Urothelium cell line (cell line): Measurements from ENCODE around the gene FOXN3.
"Not testable (repeated sequence)": the region's sequence is repeated elsewhere in the genome, so short reads cannot be mapped to it uniquely, and the experiment has no call there.

Experiments used
- DNase-seq: peaks from one replicate; pipeline ENCODE4 v3.0.0; 2011; ENCODE audit warnings: low spot score, mixed read lengths
- FAIRE-seq: peaks from 2 replicates; lab custom pipeline; 2011; peaks lifted over from hg19 to GRCh38; lab: Jason Lieb, UNC

FOXN3 gene

GRCh38 chr14:89256951-89257350, 160.1 kb downstream of the FOXN3 start:
- FAIRE-seq = no peak
- no peak for DNase-seq

GRCh38 chr14:89256283-89256682, 160.8 kb downstream of the FOXN3 start:
- no peak for FAIRE-seq
- DNase-seq = no peak

- no peak for DNase-seq
- FAIRE-seq = no peak
Measured at GRCh38 chr14:89255852-89256251, 161.2 kb downstream of the FOXN3 start.

- DNase-seq (no peak), FAIRE-seq (no peak)
Measured at GRCh38 chr14:89255012-89255411, 162.0 kb downstream of the FOXN3 start.

GRCh38 chr14:89254166-89254909, 162.7 kb downstream of the FOXN3 start:
- DNase-seq (no peak), FAIRE-seq (peak; percentile 17)

DNA sequence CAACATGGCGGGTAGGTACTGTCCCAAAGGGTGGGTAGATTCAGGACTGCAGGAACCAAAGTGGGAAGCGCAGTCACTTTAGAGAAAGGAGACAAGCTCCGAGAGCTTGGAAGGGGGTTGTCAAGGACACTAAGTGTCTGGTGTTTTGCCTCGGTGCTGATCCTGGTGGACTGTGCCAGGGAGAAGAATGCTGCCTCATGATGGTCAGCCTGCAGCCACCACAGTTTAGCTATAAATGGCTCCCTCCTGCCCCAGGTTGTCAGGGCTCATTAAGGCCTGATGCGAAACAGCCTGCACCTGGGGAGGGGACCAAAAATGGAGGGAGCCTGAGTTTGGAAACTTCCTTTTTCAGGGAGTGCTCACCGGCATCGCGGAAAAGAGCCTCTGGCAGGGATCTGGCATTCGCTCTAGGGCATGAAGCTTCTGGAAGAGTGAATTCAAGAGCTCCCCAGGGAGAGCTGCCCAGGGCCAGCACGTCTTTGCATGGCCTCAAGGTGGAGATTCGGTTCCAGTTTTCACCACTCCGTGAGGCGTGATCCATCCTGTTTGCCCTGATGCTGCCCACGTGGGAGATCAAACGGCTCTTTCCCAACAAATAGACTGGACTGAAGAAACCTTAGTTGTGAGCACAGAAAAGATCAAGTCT, 164.0 kb downstream of the FOXN3 start:
- FAIRE-seq (no peak), DNase-seq (no peak)

DNA sequence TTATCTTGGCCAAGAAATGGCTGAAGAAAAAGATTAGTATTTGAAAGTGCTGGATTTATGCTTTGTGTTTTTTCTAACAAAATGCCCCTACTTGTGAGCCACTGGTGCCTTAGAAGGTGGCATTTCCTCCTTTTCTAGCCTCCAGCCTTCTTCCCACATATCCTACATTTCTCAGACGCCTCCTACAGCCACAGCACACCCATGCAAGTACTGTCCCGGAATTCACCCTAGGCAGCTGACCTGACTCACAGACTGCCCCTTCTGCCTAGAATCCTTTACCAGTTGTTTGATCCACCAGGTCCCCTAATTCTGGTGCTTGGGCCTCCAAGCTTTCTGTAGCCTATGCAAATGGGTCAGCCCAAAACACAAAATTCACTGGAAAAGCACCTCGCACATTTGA, 166.0 kb downstream of the FOXN3 start:
- FAIRE-seq = no peak
- peak; percentile 18 for DNase-seq

DNA sequence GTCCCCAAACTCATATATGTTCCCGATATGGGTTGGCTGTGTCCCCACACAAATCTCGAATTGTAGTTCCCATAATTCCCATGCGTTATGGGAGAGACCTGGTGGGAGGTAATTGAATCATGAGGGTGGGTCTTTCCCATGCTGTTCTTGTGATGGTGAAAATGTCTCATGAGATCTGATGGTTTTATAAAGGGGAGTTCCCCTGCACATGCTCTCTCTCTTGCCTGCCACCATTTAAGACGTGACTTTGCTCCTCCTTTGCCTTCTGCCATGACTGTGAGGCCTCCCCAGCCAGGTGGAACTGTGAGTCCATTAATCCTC, 166.4 kb downstream of the FOXN3 start:
- FAIRE-seq, DNase-seq: not testable (repeated sequence)

DNA sequence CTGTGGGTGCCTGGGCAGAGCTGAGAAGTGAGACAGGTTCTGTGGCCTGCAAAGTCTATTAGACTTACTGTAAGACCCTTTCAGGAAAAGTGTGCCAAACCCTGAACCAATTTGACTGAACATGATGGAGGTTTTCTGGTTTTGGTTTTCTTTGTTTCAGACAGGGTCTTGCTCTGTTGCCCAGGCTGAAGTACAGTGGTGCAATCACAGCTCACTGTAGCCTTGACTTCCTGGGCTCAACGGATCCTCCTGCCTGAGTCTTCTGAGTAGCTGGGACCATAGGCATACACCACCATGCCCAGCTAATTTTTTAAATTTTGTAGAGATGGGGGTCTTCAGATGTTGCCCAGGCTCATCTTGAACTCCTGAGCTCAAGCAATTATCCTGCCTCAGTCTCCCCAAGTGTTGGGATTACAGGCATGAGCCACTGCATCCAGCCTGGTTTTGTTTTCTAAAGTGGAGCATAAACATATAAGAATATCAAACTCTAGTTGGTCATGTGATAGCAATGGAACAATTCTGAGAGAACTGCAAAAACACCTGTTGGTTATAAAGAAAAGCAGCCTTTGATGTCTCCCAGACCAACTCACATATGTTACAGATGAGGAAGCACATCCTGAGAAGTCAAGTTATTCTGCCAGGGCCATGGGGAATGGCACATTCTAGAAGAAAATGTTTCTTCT, 166.9 kb downstream of the FOXN3 start:
- DNase-seq = no peak
- FAIRE-seq = no peak

- DNase-seq = peak; percentile 61
- FAIRE-seq = no peak
Measured at GRCh38 chr14:89249065-89249695, 167.9 kb downstream of the FOXN3 start.

- FAIRE-seq (no peak), DNase-seq (no peak)
Measured at GRCh38 chr14:89248411-89249064, 168.5 kb downstream of the FOXN3 start.

DNA sequence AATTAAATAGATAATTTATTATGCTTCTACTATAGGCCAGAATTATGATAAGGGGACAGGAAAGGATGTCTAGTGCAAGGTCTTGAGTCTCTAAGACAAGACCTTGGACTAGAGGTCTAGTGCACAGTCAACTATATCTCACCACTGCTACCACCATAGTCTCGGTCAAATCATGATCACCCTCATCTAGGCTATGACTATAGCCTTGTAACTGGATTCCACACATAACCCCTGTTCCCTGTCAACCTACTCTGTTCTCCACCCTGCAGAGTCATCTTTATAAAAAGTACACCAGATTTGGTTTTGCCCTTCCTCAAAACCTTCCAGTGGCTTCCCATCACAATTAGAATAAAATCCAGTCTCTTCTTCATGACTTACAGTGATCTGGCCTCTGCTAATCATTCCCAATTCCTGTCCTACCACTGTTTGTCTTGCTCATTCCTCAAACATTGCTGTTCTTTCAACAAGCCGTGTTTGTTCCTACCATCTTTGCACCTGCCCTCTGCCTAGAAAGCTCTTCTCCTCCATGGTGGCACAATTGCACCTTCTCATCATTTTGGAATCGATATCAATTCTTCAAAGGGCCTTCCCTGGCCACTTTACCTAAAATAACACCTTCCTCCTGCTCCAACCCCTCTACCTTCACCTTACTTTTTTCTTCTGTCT, 169.4 kb downstream of the FOXN3 start:
- DNase-seq (no peak), FAIRE-seq (no peak)

DNA sequence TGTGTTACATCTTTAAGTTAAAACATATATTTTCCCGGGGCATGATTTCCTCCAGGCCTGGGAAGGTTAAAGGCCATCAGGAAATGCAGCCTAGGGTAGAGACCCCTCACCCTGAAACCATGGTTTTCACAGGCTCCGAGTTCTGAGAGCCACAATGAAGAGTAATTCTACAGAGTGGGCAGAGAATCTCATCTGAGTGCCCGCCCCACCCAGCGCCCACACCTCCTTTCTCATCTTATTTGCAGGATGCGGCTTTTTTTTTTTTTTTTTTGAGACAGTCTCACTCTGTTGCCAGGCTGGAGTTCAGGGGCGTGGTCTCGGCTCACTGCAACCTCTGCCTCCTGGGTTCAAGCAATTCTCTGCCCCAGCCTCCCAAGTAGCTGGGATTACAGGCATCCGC, 170.7 kb downstream of the FOXN3 start:
- DNase-seq (no peak), FAIRE-seq (no peak)

DNA sequence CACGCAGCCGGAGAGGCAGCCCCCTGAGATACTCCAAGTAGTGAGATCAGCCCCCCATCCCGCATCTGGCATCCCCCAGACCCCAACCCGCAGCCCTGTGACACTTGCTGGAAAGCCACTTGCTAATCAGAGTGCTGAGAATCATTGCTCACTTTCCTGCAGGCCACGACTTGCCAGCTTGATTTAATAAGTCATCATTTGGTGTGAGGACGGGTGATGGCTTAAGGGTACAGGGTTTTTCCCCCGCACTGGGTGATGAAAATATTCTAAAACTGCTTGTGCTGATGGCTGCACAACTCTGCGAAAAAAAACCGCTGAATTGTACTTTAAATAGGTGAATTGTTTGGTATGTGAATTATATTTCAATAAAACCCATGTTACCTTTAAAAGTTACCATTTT, 171.2 kb downstream of the FOXN3 start:
- DNase-seq (no peak), FAIRE-seq (no peak)

DNA sequence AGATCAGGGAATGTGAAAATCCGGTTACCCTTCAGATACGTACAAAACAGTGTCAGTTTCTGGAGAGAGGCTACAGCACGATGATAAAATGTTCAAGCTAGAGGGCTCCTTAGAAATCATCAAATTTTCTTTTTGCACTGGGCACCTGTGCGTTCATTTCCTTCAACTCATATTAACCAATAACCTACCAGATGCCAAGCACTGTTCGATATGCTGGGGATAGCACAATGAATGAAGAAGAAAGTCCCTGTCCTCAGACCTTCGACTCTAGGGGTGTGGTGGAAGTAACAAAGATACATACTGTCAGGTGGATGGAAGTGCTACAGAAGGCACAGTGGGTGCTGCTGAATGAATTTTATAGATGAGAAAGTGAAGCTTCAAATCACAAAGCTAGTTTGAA, 172.3 kb downstream of the FOXN3 start:
- FAIRE-seq = no peak
- DNase-seq = no peak

DNA sequence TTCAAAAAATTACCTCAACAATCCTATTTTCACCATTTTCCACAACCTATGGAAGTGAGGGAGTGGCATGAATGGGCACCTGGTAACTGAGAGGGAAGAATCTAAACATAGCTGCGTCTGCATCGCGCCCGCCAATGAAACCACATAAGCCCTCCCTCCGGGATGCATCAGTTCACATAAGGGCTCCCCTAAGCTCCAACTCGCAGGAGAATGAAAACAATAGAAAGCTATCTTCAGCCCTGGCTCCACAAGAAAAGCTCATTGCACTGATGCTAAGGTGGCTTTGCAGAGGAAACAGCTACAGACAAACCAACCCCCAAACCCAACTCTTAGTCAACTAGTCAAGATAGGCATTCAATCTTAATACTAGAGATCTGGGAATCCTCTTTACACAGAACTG, 173.3 kb downstream of the FOXN3 start:
- FAIRE-seq = no peak

DNA sequence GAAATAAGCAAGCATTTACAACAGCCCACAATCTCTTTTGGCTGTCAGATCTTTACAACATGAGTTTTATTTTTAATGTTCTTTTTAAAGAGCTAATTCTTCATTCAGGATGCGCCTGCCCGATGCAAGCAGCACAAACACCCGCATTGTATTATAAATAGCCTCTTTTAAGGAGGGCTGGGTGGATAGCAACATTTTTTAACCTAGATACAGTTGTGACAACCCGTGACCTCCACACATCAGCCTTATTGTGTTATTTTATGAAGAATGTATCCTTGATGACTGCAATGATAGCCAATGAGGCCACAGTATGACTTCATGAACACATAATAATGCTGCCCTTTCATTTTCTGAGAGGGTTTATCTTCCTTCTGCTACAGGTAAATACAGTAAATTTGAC, 173.7 kb downstream of the FOXN3 start:
- DNase-seq (no peak), FAIRE-seq (no peak)

More for the DNA sequence above, 173.3 kb downstream of the FOXN3 start:
- no peak for DNase-seq

DNA sequence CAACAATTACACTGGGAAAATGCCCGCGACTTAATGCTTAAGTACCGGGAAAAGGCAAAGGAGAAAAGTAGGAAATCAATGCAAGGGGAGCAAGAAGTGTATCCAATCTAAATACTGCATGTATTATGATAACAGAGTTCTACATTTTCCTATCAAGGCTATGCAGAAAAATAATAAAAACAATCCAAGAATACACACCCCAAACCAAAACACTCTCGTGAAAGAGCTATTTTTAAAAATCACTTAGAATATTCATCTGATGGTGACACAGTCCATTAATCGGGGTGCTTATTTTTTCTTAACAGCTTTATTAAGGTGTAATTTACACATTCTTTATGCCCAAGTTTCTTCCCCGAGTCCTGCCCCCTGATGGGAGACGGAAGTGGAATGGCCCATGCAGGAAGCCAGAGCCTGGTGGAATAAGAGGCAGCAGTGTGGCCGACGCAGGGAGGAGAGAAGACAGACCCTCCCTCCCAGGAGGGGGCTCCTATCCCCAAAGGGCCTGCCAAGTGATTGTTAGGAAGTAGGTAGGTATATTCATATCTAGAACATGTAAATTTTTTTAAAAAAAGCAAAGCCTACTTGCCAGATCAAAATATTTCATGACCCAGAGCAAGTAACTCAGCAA, 174.3 kb downstream of the FOXN3 start:
- FAIRE-seq (no peak), DNase-seq (no peak)

DNA sequence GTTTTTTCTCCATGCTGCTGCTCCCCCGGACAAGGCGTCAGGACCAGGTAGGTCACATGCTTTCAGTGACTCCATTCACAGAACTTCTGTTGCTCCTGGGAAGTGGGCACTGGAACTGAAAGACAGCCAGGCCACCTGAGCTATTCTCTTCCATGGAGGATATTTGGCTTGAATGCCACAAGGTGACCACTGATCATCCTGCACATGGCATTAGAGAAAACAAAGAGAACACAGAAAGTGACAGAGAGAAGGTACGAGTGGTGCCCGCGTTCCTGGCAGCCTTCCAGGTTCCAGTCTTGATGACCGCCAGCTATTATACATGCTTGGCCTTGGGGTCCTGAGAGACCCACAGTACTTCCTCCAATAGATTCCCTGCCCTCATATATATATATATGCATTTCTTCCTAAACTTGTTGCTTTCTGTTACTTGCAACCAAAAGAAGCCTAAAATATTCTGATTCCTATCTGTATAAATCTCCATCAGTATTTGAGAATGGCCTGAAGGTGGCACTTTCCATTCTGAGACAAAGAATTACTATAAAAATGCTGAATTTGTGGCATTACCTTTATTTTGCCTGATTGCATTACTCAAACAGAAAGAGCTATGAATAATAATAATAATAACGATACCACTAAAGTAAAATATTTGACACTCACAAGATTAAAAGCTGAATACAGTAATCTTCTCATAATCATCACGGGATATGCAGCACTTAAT, 174.9 kb downstream of the FOXN3 start:
- FAIRE-seq = no peak
- no peak for DNase-seq

DNA sequence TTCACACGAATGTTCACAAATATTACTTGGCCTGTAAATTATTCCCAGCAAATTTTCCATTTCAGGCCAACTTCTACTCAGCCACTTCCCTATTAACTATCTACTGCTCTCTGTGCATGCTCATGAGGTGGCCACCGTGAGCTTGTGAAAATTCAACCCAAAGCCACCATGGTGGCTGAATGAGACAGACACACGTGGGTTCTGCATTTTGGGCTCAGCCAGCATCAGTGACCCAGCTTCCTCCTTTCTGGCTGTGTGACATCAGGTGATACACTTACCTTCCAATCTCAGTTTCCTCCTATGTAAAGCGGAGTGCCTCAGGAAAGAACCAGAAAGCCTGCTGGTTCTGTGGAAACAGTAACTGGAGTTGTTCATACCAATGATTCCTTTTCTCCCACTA, 175.8 kb downstream of the FOXN3 start:
- DNase-seq = no peak
- FAIRE-seq = no peak
